HepG2 (cell line): ENCODE measurements around the gene ZIC2. TPM values are rescaled to one million over a fixed set of nuclear protein-coding genes. Genes with fewer than 3 reads are reported as not detected.

ENCODE experiments used
- ATAC-seq: fragments of 200-7000 bp; cut with Tn5 transposase; 3 replicates; pipeline ENCODE4 v1.9.1; 2020; ENCODE audit warnings: mild to moderate bottlenecking, moderate library complexity
- BruUV-seq: library from RNA; stranded (reverse); fragments of 400-500 nt; replicated peaks from 2 replicates; lab custom pipeline; 2021; lab: Mats Ljungman, UMichigan
- CTCF ChIA-PET: fragments of 300-600 bp; formaldehyde crosslinking; extraction: SDS; loops from one replicate; lab custom pipeline; 2021; ENCODE audit warnings: low total read pairs, inconsistent platforms, low intra/inter-chr PET ratio; lab: Yijun Ruan, JAX
- POLR2A ChIA-PET: fragments of 350-600 bp; sonication (Branson Sonifier 250); formaldehyde crosslinking; loops from one replicate; lab custom pipeline; 2020; ENCODE audit warnings: antibody characterized with exemption, inconsistent platforms; lab: Yijun Ruan, JAX
- DNase-seq: peaks from one replicate; pipeline ENCODE4 v3.0.0-alpha.2; 2015; ENCODE audit warnings: low spot score
- FAIRE-seq: peaks from 3 replicates; lab custom pipeline; 2011; peaks lifted over from hg19 to GRCh38; lab: Jason Lieb, UNC
- H2AFZ ChIP-seq: one replicate; pipeline ENCODE4 v1.6.1; 2011; ENCODE audit warnings: low read length, inconsistent platforms
- H3K27ac ChIP-seq: fragments of 300-600 bp; 3 replicates; pipeline ENCODE4 v1.8.0; 2011; ENCODE audit warnings: mixed run types, mild to moderate bottlenecking, mixed read lengths, low read length, inconsistent platforms; ENCODE audit not compliant: insufficient read depth; ENCODE audit errors: extremely low read length
- H3K27me3 ChIP-seq, 2 experiments: fragments of 200-600 bp in 1 of 2; 2 replicates in 1 of 2; 3 replicates in 1 of 2; pipeline versions ENCODE4 v1.6.0 to v1.8.0; 2011; ENCODE audit warnings: low read length in 2 of 2, mild to moderate bottlenecking in 2 of 2, moderate library complexity in 2 of 2, inconsistent platforms in 1 of 2; ENCODE audit not compliant: insufficient read depth in 2 of 2, control insufficient read depth in 1 of 2
- H3K36me3 ChIP-seq, 2 experiments: fragments of 200-600 bp in 1 of 2; replicated peaks in 1 of 2; 2 replicates in 1 of 2; 3 replicates in 1 of 2; pipeline versions ENCODE4 v1.5.1 to v1.8.0; 2011; ENCODE audit warnings: low read length in 2 of 2, inconsistent platforms in 1 of 2; ENCODE audit not compliant: insufficient read depth in 2 of 2, control insufficient read depth in 1 of 2
- H3K4me1 ChIP-seq: 2 replicates; pipeline ENCODE4 v1.5.1; 2012; ENCODE audit warnings: low read length, inconsistent platforms; ENCODE audit not compliant: insufficient read depth
- H3K4me2 ChIP-seq: 2 replicates; pipeline ENCODE4 v1.6.0; 2011; ENCODE audit warnings: low read depth, low read length, inconsistent platforms
- H3K4me3 ChIP-seq, 3 experiments: fragments of 200-600 bp in 1 of 3; sonication (generic), shearing (Covaris generic) in 1 of 3; replicated peaks in 1 of 3; 2 replicates each; pipeline ENCODE4 v1.5.1; 2011 to 2016; ENCODE audit warnings: low read length in 3 of 3, inconsistent platforms in 2 of 3, low read depth in 2 of 3, mild to moderate bottlenecking in 2 of 3, control low read depth in 1 of 3, mixed read lengths in 1 of 3; ENCODE audit not compliant: insufficient read depth in 1 of 3
- H3K79me2 ChIP-seq: one replicate; pipeline ENCODE4 v1.6.1; 2011; ENCODE audit warnings: low read length, inconsistent platforms; ENCODE audit not compliant: insufficient read depth
- H3K9ac ChIP-seq: 2 replicates; pipeline ENCODE4 v1.6.0; 2011; ENCODE audit warnings: mild to moderate bottlenecking, low read depth, low read length, inconsistent platforms; ENCODE audit not compliant: insufficient read depth
- H3K9me3 ChIP-seq: 2 replicates; pipeline ENCODE4 v1.5.1; 2012; ENCODE audit warnings: mild to moderate bottlenecking, low read length
- H4K20me1 ChIP-seq: 2 replicates; pipeline ENCODE4 v1.6.0; 2011; ENCODE audit warnings: inconsistent platforms, mild to moderate bottlenecking, low read length, moderate library complexity; ENCODE audit not compliant: insufficient read depth
- AGO1 ChIP-seq: fragments of 200-400 bp; formaldehyde crosslinking; IDR thresholded peaks from 2 replicates; pipeline ENCODE4 v1.6.1; 2017; ENCODE audit warnings: mild to moderate bottlenecking, low read depth, low read length, moderate library complexity; ENCODE audit not compliant: poor library complexity, severe bottlenecking
- CBX2 ChIP-seq, 2 experiments: fragments of 200-600 bp in 1 of 2; sonication (generic); formaldehyde crosslinking in 1 of 2; IDR thresholded peaks; 2 replicates each; pipeline versions ENCODE4 v1.7.0 to v1.8.1; 2018 to 2022; ENCODE audit warnings: low read depth in 2 of 2, low read length in 1 of 2, mild to moderate bottlenecking in 1 of 2, missing genetic modification reagents in 1 of 2
- KAT2B ChIP-seq: fragments of 150-350 bp; IDR thresholded peaks from 2 replicates; pipeline ENCODE4 v1.6.1; 2014; ENCODE audit warnings: low read depth, low read length, borderline replicate concordance
- MIER2 ChIP-seq: IDR thresholded peaks from 2 replicates; pipeline ENCODE4 v1.6.1; 2016; ENCODE audit warnings: missing biosample characterization, missing genetic modification reagents
- MXD4 ChIP-seq: IDR thresholded peaks from 2 replicates; pipeline ENCODE4 v1.6.1; 2016; ENCODE audit warnings: mild to moderate bottlenecking, missing biosample characterization, missing genetic modification reagents
- RARA ChIP-seq: IDR thresholded peaks from 2 replicates; pipeline ENCODE4 v1.6.1; 2016; ENCODE audit warnings: missing genetic modification reagents, missing compliant biosample characterization
- SMC3 ChIP-seq: IDR thresholded peaks from 2 replicates; pipeline ENCODE4 v1.6.1; 2011; ENCODE audit warnings: low read length, improper control_type of control experiment
- SNRNP70 ChIP-seq: fragments of 200-400 bp; formaldehyde crosslinking; IDR thresholded peaks from 2 replicates; pipeline ENCODE4 v1.6.1; 2017; ENCODE audit warnings: mild to moderate bottlenecking, low read depth, low read length, moderate library complexity
- SOX6 ChIP-seq, 2 experiments: fragments of 450-650 bp in 1 of 2; sonication (generic) in 1 of 2; formaldehyde crosslinking in 1 of 2; IDR thresholded peaks; 2 replicates each; pipeline versions ENCODE4 v1.4.0 to v1.6.1; 2017 to 2020; ENCODE audit warnings: antibody characterized with exemption in 1 of 2, mild to moderate bottlenecking in 1 of 2, missing genetic modification reagents in 1 of 2
- SRSF9 ChIP-seq: fragments of 200-400 bp; formaldehyde crosslinking; IDR thresholded peaks from 2 replicates; pipeline ENCODE4 v1.6.1; 2018; ENCODE audit warnings: borderline replicate concordance, mild to moderate bottlenecking, low read depth, low read length; ENCODE audit not compliant: insufficient read depth, poor library complexity, severe bottlenecking
- ZIK1 ChIP-seq: sonication (generic); formaldehyde crosslinking; IDR thresholded peaks from 2 replicates; pipeline ENCODE4 v1.5.0; 2020; ENCODE audit warnings: mild to moderate bottlenecking, low read depth, missing genetic modification reagents, borderline replicate concordance
- ZNF512B ChIP-seq: sonication (generic); formaldehyde crosslinking; IDR thresholded peaks from 2 replicates; pipeline ENCODE4 v1.5.1; 2020; ENCODE audit warnings: missing genetic modification reagents, mild to moderate bottlenecking, borderline replicate concordance
- ZNF816 ChIP-seq: sonication (generic); formaldehyde crosslinking; IDR thresholded peaks from 2 replicates; pipeline ENCODE4 v1.8.0; 2022; ENCODE audit warnings: missing genetic modification reagents, mild to moderate bottlenecking, borderline replicate concordance
- WGBS: methylation state at CpG from one replicate; pipeline ENCODE4 v1.1.6; 2017; ENCODE audit warnings: low lambda C conversion rate; 5-methylcytosine and 5-hydroxymethylcytosine counted together
- in situ Hi-C: cut with HindIII; loops from 2 replicates; pipeline ENCODE4 v1.10.0; 2017; ENCODE audit warnings: low pct_unique_long_range_greater_than_20kb; ENCODE audit not compliant: extremely low pct_ligation_motif_present
- intact Hi-C: fragments of 100-400 bp; cut with micrococcal nuclease; formaldehyde crosslinking; loops from one replicate; pipeline ENCODE4 v1.10.0; 2022; ENCODE audit not compliant: unreplicated experiment
- polyA plus RNA-seq, 8 experiments: library from polyadenylated mRNA; depleted of rRNA in 3 of 8; stranded (reverse) in 7 of 8; unstranded in 1 of 8; fragments of >200 nt; fragmentation: Illumina TruSeq in 4 of 8; extraction: Trizol in 4 of 8; gene quantifications; 2 replicates each; pipeline versions ENCODE4 v1.2.1 to v1.2.3, GENCODE V29; 2011 to 2016; ENCODE audit warnings: low read depth in 4 of 8, missing spikeins in 1 of 8, mixed read lengths in 1 of 8; ENCODE audit not compliant: insufficient read depth in 1 of 8
- total RNA-seq, 5 experiments: library from RNA; depleted of rRNA; stranded (reverse); fragments of >200 nt; fragmentation: Illumina TruSeq; extraction: Trizol; gene quantifications; 2 replicates each; pipeline ENCODE4 v1.2.3, GENCODE V29; 2016; ENCODE audit warnings: low read depth in 1 of 5
- TF ChIP-seq, protein P1 (sequence below): IDR thresholded peaks from 2 replicates; pipeline ENCODE4 v1.6.1; 2016; ENCODE audit warnings: low read depth

Gene ZIC2
- total and polyA plus RNA-seq, 2 of the 13 experiments (the other 11 are each of a cell fraction or from before 2014, with no cell fraction given): 0.13 TPM; not detected in 1

- no peak for TF ChIP-seq SMC3
- TF ChIP-seq, all 625 proteins: peak for 0
These were observed 5.2 kb downstream of the ZIC2 start (continued) for GRCh38 chr13:99986741-99987140.

DNA sequence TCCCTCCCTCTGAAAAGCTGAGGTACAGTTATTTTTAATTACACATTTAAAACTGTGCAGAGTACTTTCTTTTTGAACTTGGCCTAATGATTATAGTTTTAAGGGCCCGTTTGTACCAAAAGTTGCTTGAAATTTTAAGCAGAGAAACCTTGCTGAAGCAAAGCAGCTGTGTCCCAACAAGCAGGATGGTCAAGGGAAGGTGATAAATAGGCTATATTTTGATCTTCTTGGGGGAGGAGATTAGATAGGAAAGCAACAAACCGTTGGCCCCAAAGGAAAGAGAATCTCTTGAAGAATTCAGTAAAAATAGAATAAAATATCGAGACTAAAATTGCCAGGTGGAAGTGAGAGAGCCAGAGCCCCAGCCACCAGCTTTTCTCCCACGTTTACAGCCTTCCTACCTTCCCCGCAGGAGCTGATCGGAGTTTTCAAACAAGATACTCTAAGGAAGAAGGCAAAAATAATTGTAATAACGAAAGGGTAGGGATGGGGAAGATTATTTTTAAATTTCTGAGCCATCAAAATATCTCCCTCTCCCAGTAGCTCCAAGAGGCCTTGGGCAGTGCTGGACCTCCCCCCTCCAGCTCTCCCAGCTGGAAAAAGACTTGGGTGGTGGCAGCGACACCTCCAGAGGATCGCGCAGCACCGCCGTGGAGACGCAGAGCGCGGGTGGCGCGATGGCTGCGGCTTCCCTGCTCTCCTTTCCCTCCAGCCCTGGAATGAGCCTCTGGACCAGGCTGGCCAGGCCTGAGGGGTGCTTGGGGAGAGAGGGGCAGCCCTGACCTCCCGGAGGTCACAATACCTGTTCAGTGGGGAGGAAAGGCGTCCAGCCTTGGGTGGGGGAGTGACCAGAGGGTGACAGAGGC lies 5.8 kb downstream of the ZIC2 start:
- ChIA-PET CTCF (no interaction called here), POLR2A (interaction anchor here (0.5 kb wide), 1 partner anchor 118 kb away, joined by 5 read pairs; no protein-coding TSS in a partner anchor)
- intact Hi-C loops (loop anchor here (10.0 kb wide), 1 partner anchor 527 kb away; no protein-coding TSS in a partner anchor), in situ Hi-C loops (loop anchor here (10.0 kb wide), 1 partner anchor 247 kb away; no protein-coding TSS in a partner anchor)
- no peaks in the 10 kb centered on the region for H4K20me1 ChIP-seq
- H3K79me2 ChIP-seq: no peaks in the 10 kb centered on the region
- H3K36me3 ChIP-seq: no peaks in the 10 kb centered on the region
- no peak overlapping the region for H2AFZ ChIP-seq
- H3K4me3 ChIP-seq: no peak overlapping the region
- no peak overlapping the region for H3K4me2 ChIP-seq
- peaks cover 4 to 51% of the 10 kb centered on the region in 2 experiments for H3K27me3 ChIP-seq
- DNase-seq: no peak
- ATAC-seq: no peak
- H3K9me3 ChIP-seq: no peaks in the 10 kb centered on the region
- no peak overlapping the region for H3K27ac ChIP-seq
- no peak overlapping the region for H3K9ac ChIP-seq
- 66% methylated on average over 20 of the region's 20 CpGs for WGBS
- BruUV-seq: no TSS peak
- H3K4me1 ChIP-seq: peaks cover 29% of the 10 kb centered on the region
- no peak for FAIRE-seq
- no peak for TF ChIP-seq SNRNP70
- no peak for TF ChIP-seq CBX2 (IDR thresholded peaks at IDR 0.05; ENCODE audit: low read depth, low read length)
- no peak for TF ChIP-seq CBX2 (CRISPR knock-in tag; IDR thresholded peaks at IDR 0.05; ENCODE audit: low read depth)
- TF ChIP-seq RARA (CRISPR knock-in tag): no peak
- TF ChIP-seq, protein P1, sequence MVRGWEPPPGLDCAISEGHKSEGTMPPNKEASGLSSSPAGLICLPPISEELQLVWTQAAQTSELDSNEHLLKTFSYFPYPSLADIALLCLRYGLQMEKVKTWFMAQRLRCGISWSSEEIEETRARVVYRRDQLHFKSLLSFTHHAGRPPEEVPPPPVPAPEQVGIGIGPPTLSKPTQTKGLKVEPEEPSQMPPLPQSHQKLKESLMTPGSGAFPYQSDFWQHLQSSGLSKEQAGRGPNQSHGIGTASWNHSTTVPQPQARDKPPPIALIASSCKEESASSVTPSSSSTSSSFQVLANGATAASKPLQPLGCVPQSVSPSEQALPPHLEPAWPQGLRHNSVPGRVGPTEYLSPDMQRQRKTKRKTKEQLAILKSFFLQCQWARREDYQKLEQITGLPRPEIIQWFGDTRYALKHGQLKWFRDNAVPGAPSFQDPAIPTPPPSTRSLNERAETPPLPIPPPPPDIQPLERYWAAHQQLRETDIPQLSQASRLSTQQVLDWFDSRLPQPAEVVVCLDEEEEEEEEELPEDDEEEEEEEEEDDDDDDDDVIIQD: no peak
- TF ChIP-seq ZIK1 (CRISPR knock-in tag): no peak
- no peak for TF ChIP-seq SRSF9
- TF ChIP-seq SOX6 (IDR thresholded peaks at IDR 0.05): no peak
- no peak for TF ChIP-seq SOX6 (CRISPR knock-in tag; IDR thresholded peaks at IDR 0.05)
- no peak for TF ChIP-seq ZNF816 (CRISPR knock-in tag)
- TF ChIP-seq MXD4 (CRISPR knock-in tag): no peak
- TF ChIP-seq MIER2 (CRISPR knock-in tag): no peak
- no peak for TF ChIP-seq AGO1
- no peak for TF ChIP-seq KAT2B
- no peak for TF ChIP-seq ZNF512B (CRISPR knock-in tag)
